NCI-H2196 treated with DMSO at 0.1 percent for 48 hours (cell line): ENCODE data around the gene MCM5.
"Not testable (repeated sequence)": the region's sequence is repeated elsewhere in the genome, so short reads cannot be mapped to it uniquely, and the experiment has no call there.

Experiments used
- DNase-seq: peaks from one replicate; lab custom pipeline; 2025; ENCODE audit not compliant: unreplicated experiment; lab: John Stamatoyannopoulos, UW

Gene MCM5

GRCh38 chr22:35431483-35432227 lies 31.7 kb downstream of the MCM5 start:
- no peak for DNase-seq

DNA sequence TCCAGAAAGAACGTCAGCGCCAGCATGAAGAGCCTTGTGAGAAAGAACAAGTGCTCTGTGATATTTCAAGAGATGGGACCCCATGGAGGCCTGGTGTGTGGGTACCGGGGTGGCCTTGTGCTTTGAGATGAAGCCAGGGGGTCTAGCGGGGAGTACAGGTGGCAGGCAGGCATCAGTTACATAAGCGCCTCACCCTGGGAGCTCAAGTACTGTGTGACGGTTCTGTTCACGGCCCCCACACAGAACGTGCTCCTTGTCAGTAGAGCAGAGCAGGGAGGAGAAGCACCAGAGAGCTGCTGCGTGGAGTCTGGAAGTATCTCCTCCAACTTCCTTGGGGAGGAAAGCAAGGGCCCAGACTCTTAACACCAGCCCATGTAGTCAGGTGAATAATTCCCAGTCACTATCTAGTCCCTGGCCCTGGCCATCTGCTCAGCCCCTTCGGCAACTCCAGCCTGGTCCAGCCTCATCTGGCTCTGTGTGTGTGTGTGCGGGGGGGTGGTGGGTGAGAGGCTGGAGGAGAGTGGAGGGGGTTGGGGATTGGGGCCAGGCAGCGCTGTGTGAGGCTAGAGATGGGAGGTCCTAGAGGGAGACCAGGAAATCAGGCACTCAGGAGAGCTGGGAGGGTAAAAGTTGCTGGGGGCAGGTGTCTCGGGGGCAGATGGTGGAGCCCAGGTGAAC lies 32.4 kb downstream of the MCM5 start:
- no peak for DNase-seq

DNA sequence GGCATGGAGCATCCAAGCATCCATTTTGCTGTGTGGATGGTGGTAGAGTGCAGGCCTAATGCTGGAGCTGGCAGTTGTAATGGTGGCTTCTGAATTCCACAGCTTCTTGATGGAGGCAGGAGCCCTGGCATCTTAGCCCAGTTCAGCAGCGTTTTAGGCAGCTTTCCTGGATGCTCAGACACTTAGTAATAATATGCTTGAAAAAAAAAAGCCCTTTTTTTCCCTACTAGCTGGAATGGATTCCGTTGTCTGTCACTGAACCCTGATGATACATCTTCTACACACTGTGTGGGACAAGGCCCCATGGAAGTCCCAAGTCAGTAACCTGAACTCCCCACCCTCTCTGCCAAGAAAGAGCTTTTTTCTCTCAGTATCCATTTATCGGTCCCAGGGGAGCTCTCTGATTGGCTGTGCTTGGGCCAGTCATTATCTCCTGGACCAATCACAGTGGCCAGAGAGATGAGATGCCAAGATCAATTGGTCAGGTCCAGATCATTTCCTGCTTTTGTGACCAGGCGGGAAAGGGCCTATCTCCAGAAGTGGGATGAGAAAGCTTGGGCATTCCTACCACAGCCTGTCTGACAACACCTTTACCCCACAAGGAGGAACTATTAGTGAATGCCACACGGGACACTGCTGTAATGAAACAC lies 34.2 kb downstream of the MCM5 start:
- no peak for DNase-seq

GRCh38 chr22:35435201-35435740 lies 35.3 kb downstream of the MCM5 start:
- DNase-seq, result no peak

DNA sequence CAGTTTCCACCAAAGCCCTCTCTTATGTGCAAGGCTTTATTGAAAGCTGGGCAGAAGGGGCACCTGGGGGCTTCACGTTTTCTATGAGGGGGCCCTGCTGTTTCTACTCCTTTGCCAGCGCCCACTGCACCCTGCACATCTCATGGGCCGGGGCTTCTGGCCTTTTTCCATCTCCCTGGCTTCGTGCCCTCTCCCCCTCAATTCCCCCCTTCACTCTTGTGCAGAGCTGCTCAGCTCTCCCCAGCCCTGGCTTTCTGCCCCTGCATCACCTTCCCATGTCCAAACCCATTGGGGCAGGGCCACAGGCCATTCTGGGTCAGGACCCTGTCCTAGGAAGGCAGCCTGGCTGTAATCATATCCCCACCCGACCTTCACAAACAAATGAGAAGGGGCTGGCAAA lies 36.5 kb downstream of the MCM5 start:
- no peak for DNase-seq

- DNase-seq, result no peak
Observed at GRCh38 chr22:35437049-35437448, 37.1 kb downstream of the MCM5 start.

DNA sequence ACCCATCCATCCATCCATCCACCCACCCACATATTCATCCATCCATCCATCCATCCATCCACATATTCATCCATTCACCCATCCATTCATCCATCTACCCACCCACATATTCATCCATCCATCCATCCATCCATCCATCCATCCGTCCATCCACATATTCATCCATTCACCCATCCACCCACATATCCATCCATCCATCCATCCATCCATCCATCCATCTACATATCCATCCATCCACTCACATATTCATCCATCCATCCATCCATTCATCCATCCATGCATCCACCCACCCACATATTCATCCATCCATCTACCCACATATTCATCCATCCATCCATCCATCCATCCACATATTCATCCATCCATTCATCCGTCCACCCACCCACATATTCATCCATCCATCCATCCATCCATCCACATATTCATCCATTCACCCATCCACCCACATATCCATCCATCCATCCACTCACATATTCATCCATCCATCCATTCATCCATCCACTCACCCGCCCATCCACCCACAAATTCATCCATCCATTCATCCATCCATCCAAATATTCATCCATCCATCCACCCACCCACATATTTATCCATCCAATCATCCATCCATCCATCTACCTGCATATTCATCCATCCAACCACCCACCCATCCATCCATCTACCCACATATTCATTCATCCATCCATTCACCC lies 38.9 kb downstream of the MCM5 start:
- DNase-seq, result not testable (repeated sequence)

GRCh38 chr22:35439365-35439717 lies 39.4 kb downstream of the MCM5 start:
- no peak for DNase-seq

- no peak for DNase-seq
Observed at GRCh38 chr22:35440129-35440528, 40.2 kb downstream of the MCM5 start.

GRCh38 chr22:35441489-35442100 lies 41.7 kb downstream of the MCM5 start:
- no peak for DNase-seq

DNA sequence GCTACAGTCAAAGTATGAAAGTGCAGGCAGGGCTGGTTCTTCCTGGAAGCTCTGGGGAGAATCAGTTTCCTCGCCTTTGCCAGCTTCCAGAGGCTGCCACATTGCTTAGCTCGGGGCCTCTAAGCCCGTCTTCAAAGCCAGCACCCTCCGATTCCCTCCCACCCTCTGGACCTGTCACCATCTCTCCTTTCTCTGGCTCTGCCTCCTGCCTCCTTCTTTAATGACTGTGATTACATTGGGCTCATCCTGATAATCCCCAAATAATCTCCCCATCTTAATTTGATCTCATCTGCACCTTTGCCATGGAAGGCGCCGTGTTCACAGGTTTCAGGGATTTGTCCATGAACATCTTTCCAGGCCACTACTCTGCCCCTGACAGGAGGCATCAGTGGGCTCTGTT lies 42.5 kb downstream of the MCM5 start:
- DNase-seq, result no peak

GRCh38 chr22:35443338-35443737 lies 43.4 kb downstream of the MCM5 start:
- DNase-seq, result no peak

- no peak for DNase-seq
Observed at GRCh38 chr22:35443790-35444684, 44.1 kb downstream of the MCM5 start.

GRCh38 chr22:35444685-35445399 lies 44.9 kb downstream of the MCM5 start:
- DNase-seq, result no peak

GRCh38 chr22:35445933-35446332 lies 46.0 kb downstream of the MCM5 start:
- no peak for DNase-seq

- no peak for DNase-seq
Observed at GRCh38 chr22:35446365-35446764, 46.4 kb downstream of the MCM5 start.

GRCh38 chr22:35448523-35448922 lies 48.6 kb downstream of the MCM5 start:
- no peak for DNase-seq

DNA sequence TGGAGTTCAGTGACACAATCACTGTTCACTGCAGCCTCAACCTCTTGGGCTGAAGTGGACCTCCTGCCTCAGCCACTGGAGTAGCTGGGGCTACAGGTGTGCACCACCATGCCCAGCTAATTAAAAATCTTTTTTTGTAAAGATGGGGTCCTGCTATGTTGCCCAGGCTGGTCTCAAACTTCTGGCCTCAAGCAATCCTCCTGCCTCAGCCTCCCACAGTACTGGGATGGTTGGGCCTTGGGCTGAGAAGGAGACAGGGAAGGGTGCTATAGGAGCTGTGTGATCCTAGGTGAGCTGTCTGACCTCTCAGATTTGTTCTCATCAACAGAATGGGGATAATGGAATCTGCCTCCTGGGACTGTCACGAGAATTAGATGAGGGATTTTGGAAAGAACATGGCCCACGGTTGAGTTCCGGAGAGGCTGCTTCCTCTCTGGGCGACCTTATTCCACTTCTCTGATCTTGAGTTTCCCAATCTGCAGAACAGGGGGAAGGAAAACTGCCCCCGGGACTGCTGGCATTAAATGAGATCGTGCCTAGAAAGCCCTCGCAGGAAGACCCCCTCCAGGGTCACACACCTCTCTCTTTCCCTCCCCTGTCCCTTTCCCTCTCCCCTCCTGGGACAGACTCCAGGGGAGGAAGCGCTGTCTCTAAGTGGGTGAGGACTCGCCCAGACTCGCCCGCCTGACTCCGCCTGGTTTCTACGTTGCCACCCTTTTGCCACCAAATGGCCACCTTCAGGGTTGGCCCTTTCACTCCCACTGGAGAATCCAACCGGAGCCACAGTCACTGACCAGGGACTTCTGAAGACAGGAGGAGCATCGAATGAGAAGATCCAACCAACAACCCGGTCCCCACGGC lies 50.1 kb downstream of the MCM5 start:
- DNase-seq, result no peak
